A549 (cell line): Measurements from ENCODE around the gene PIK3R6.

ENCODE experiments used
- CEBPB ChIP-seq, 2 experiments: fragments of >200 bp in 1 of 2; sonication (Bioruptor Twin) in 1 of 2; formaldehyde crosslinking in 1 of 2; IDR thresholded peaks; 2 replicates each; pipeline ENCODE4 v1.6.1; 2012 to 2016
- CHD4 ChIP-seq: fragments of 200-600 bp; sonication (generic); IDR thresholded peaks from 2 replicates; pipeline ENCODE4 v1.6.1; 2016; ENCODE audit warnings: antibody characterized with exemption, mild to moderate bottlenecking, borderline replicate concordance
- CTCF ChIP-seq: fragments of >200 bp; sonication (Bioruptor Twin); formaldehyde crosslinking; IDR thresholded peaks from 3 replicates; pipeline ENCODE4 v1.5.1; 2016
- ELK1 ChIP-seq: fragments of 150-350 bp; IDR thresholded peaks from 2 replicates; pipeline ENCODE4 v1.6.1; 2014; ENCODE audit warnings: low read depth, mild to moderate bottlenecking, low read length
- ESRRA ChIP-seq: fragments of 150-350 bp; IDR thresholded peaks from 2 replicates; pipeline ENCODE4 v1.6.1; 2014; ENCODE audit warnings: mild to moderate bottlenecking, low read length, borderline replicate concordance
- KDM1A ChIP-seq: fragments of 200-600 bp; sonication (generic); IDR thresholded peaks from 2 replicates; pipeline ENCODE4 v1.6.1; 2016; ENCODE audit warnings: low read depth, mild to moderate bottlenecking
- MAX ChIP-seq: IDR thresholded peaks from 2 replicates; pipeline ENCODE4 v1.6.1; 2012
- NPAS2 ChIP-seq: fragments of 250-450 bp; sonication (Bioruptor Pico); IDR thresholded peaks from 2 replicates; pipeline ENCODE4 v1.8.0; 2022; ENCODE audit warnings: mild to moderate bottlenecking, moderate library complexity, borderline replicate concordance
- POLR2A ChIP-seq: IDR thresholded peaks from 2 replicates; pipeline ENCODE4 v1.6.1; 2012; ENCODE audit warnings: mild to moderate bottlenecking, low read length
- POLR2AphosphoS2 ChIP-seq: conservative IDR thresholded peaks from 2 replicates; pipeline ENCODE4 v1.6.1; 2012; ENCODE audit warnings: low read length, improper control_type of control experiment, inconsistent platforms
- SMC3 ChIP-seq: fragments of >200 bp; sonication (Bioruptor Twin); formaldehyde crosslinking; IDR thresholded peaks from 3 replicates; pipeline ENCODE4 v1.6.1; 2018; ENCODE audit warnings: inconsistent platforms
- ZC3H11A ChIP-seq: fragments of 450-650 bp; IDR thresholded peaks from 2 replicates; pipeline ENCODE4 v1.6.1; 2014; ENCODE audit warnings: antibody characterized with exemption, mild to moderate bottlenecking

- TF ChIP-seq NPAS2 (CRISPR knock-in tag) (no peak), CTCF (no peak), ZC3H11A (no peak), POLR2AphosphoS2 (no peak), SMC3 (no peak), POLR2A (no peak), CEBPB (IDR thresholded peaks at IDR 0.05) (no peak), KDM1A (no peak), MAX (no peak), CHD4 (no peak), ELK1 (no peak), ESRRA (no peak)
These were observed 15.9 kb downstream of the PIK3R6 start for GRCh38 chr17:8851600-8851999.
